NCI-H226 (cell line): ENCODE data around the gene TUT1.
"Not testable (repeated sequence)": the region's sequence is repeated elsewhere in the genome, so short reads cannot be mapped to it uniquely, and the experiment has no call there.

ENCODE experiments used
- DNase-seq: peaks from one replicate; pipeline ENCODE4 v3.0.0-alpha.2; 2015

The TUT1 gene

GRCh38 chr11:62554387-62555167 is 36.7 kb downstream of the TUT1 start:
- DNase-seq, result no peak

- no peak for DNase-seq
Observed at GRCh38 chr11:62553839-62554361, 37.4 kb downstream of the TUT1 start.

GRCh38 chr11:62553080-62553838 is 38.1 kb downstream of the TUT1 start:
- DNase-seq, result peak; percentile 97

- no peak for DNase-seq
Observed at GRCh38 chr11:62552485-62553079, 38.7 kb downstream of the TUT1 start.

- DNase-seq, result not testable (repeated sequence)
Observed at GRCh38 chr11:62550478-62550877, 40.8 kb downstream of the TUT1 start.

GRCh38 chr11:62548545-62549335 is 42.6 kb downstream of the TUT1 start:
- peak; percentile 6 for DNase-seq

GRCh38 chr11:62547691-62548281 is 43.5 kb downstream of the TUT1 start:
- peak; percentile 24 for DNase-seq

- peak; percentile 32 for DNase-seq
Observed at GRCh38 chr11:62546929-62547625, 44.2 kb downstream of the TUT1 start.

GRCh38 chr11:62546244-62546928 is 44.9 kb downstream of the TUT1 start, which contains the start of gene AHNAK:
Gene AHNAK, minus strand, starts transcription at chr11:62546806. Its CDS starts 10,708 bp downstream, at chr11:62536098.
- DNase-seq, result peak; percentile 69

- peak; percentile 96 for DNase-seq
Observed at GRCh38 chr11:62545437-62546243, 45.7 kb downstream of the TUT1 start.

- DNase-seq, result no peak
Observed at GRCh38 chr11:62544581-62545436, 46.5 kb downstream of the TUT1 start.

GRCh38 chr11:62543680-62544444 is 47.5 kb downstream of the TUT1 start:
- DNase-seq, result peak; percentile 16

- DNase-seq, result peak; percentile 80
Observed at GRCh38 chr11:62542750-62543567, 48.4 kb downstream of the TUT1 start.

- DNase-seq, result no peak
Observed at GRCh38 chr11:62542111-62542745, 49.1 kb downstream of the TUT1 start.

- DNase-seq, result no peak
Observed at GRCh38 chr11:62540804-62541701, 50.3 kb downstream of the TUT1 start.
